Caco-2 (cell line): ENCODE measurements around the gene VKORC1L1. TPM values are rescaled to one million over a fixed set of nuclear protein-coding genes. Genes with fewer than 3 reads are reported as not detected.

ENCODE experiments used
- BruUV-seq: library from RNA; stranded (reverse); fragments of 400-500 nt; replicated peaks from 2 replicates; lab custom pipeline; 2021; lab: Mats Ljungman, UMichigan
- CTCF ChIA-PET: fragments of 300-600 bp; sonication (Branson Sonifier 250); formaldehyde crosslinking; loops from one replicate; lab custom pipeline; 2022; ENCODE audit warnings: antibody characterized with exemption; lab: Charles Lee
- POLR2A ChIA-PET: fragments of 300-600 bp; sonication (Branson Sonifier 250); formaldehyde crosslinking; loops from one replicate; lab custom pipeline; 2022; ENCODE audit warnings: antibody characterized with exemption; lab: Charles Lee
- DNase-seq, 2 experiments: peaks; one replicate each; pipeline versions ENCODE4 v3.0.0 to v3.0.0-alpha.2; 2020 to 2022
- H3K27me3 ChIP-seq: replicated peaks from 2 replicates; pipeline ENCODE4 v1.6.0; 2011; ENCODE audit warnings: low read length; ENCODE audit not compliant: control insufficient read depth, insufficient read depth
- H3K36me3 ChIP-seq: 2 replicates; pipeline ENCODE4 v1.5.1; 2011; ENCODE audit warnings: low read length; ENCODE audit not compliant: control insufficient read depth, insufficient read depth
- H3K4me1 ChIP-seq: fragments of 250-450 bp; sonication (Bioruptor Pico); 2 replicates; pipeline ENCODE4 v1.5.1; 2020; ENCODE audit warnings: mild to moderate bottlenecking
- H3K4me3 ChIP-seq: 2 replicates; pipeline ENCODE4 v1.5.1; 2011; ENCODE audit warnings: low read depth, mild to moderate bottlenecking, control low read depth, low read length
- H3K9me3 ChIP-seq: fragments of 250-450 bp; sonication (Bioruptor Pico); 2 replicates; pipeline ENCODE4 v1.5.1; 2020; ENCODE audit warnings: mild to moderate bottlenecking, moderate library complexity
- H3K27ac Mint-ChIP-seq: one replicate; pipeline ENCODE4 v1.8.0; 2022; ENCODE audit warnings: mixed read lengths; ENCODE audit not compliant: unreplicated experiment
- H3K27me3 Mint-ChIP-seq: one replicate; pipeline ENCODE4 v1.8.0; 2022; ENCODE audit warnings: mixed read lengths; ENCODE audit not compliant: insufficient read depth, unreplicated experiment
- H3K36me3 Mint-ChIP-seq: one replicate; pipeline ENCODE4 v1.8.0; 2022; ENCODE audit warnings: mild to moderate bottlenecking, mixed read lengths; ENCODE audit not compliant: insufficient read depth, unreplicated experiment
- H3K4me1 Mint-ChIP-seq: one replicate; pipeline ENCODE4 v1.8.0; 2022; ENCODE audit warnings: low read depth, mixed read lengths; ENCODE audit not compliant: unreplicated experiment
- H3K4me3 Mint-ChIP-seq: one replicate; pipeline ENCODE4 v1.8.0; 2022; ENCODE audit warnings: mild to moderate bottlenecking, moderate library complexity, mixed read lengths; ENCODE audit not compliant: unreplicated experiment
- H3K9me3 Mint-ChIP-seq: one replicate; pipeline ENCODE4 v1.8.0; 2022; ENCODE audit warnings: mixed read lengths; ENCODE audit not compliant: unreplicated experiment
- CTCF ChIP-seq, 2 experiments: fragments of 200-600 bp in 1 of 2; IDR thresholded peaks; 1 replicate in 1 of 2; 2 replicates in 1 of 2; pipeline versions ENCODE4 v1.5.1 to v1.8.0; 2011 to 2022; ENCODE audit warnings: antibody characterized with exemption in 1 of 2, control low read depth in 1 of 2, inconsistent platforms in 1 of 2, low read depth in 1 of 2, low read length in 1 of 2, mild to moderate bottlenecking in 1 of 2, moderate library complexity in 1 of 2; ENCODE audit not compliant: insufficient read depth in 1 of 2, severe bottlenecking in 1 of 2, unreplicated experiment in 1 of 2
- intact Hi-C: fragments of 100-400 bp; cut with micrococcal nuclease; formaldehyde crosslinking; loops from one replicate; pipeline ENCODE4 v1.10.0; 2022; ENCODE audit not compliant: unreplicated experiment
- total RNA-seq: library from RNA; stranded (reverse); gene quantifications from 2 replicates; pipeline ENCODE4 v1.2.3, GENCODE V29; 2022

The VKORC1L1 gene
- total RNA-seq, 1 experiment from 2014 or later: 35.2 TPM

GRCh38 chr7:65902306-65902705 lies 29.4 kb downstream of the VKORC1L1 start:
- BruUV-seq: no TSS peak
- no peak for DNase-seq
- no peak for TF ChIP-seq CTCF (IDR thresholded peaks at IDR 0.05; ENCODE audit: insufficient read depth in 1 of 2, low read depth in 1 of 2, low read length in 1 of 2, severe bottlenecking in 1 of 2, unreplicated experiment in 1 of 2)
- intact Hi-C loops: no loop called here
- ChIA-PET POLR2A (no interaction called here), CTCF (no interaction called here)
- H3K36me3 Mint-ChIP-seq: peaks cover 41% of the 10 kb centered on the region
- peaks cover 8% of the 10 kb centered on the region for H3K9me3 ChIP-seq
- H3K4me1 Mint-ChIP-seq: no peaks in the 10 kb centered on the region
- H3K36me3 ChIP-seq: no peaks in the 10 kb centered on the region
- H3K27ac Mint-ChIP-seq: no peak overlapping the region
- peaks cover 33% of the 10 kb centered on the region for H3K9me3 Mint-ChIP-seq
- H3K4me3 ChIP-seq: no peak overlapping the region
- no peaks in the 10 kb centered on the region for H3K27me3 ChIP-seq
- no peaks in the 10 kb centered on the region for H3K27me3 Mint-ChIP-seq
- H3K4me1 ChIP-seq: no peaks in the 10 kb centered on the region
- H3K4me3 Mint-ChIP-seq: no peak overlapping the region

GRCh38 chr7:65907501-65908198 lies 34.8 kb downstream of the VKORC1L1 start:
- Mint-ChIP-seq H3K4me3 (no peak overlapping the region), H3K4me1 (no peaks in the 10 kb centered on the region), H3K27me3 (no peaks in the 10 kb centered on the region), H3K36me3 (peaks cover 17% of the 10 kb centered on the region), H3K9me3 (peaks cover 11% of the 10 kb centered on the region), H3K27ac (no peak overlapping the region)
- ChIA-PET CTCF (no interaction called here), POLR2A (no interaction called here)
- H3K36me3 ChIP-seq: no peaks in the 10 kb centered on the region
- no peak for DNase-seq
- H3K27me3 ChIP-seq: no peaks in the 10 kb centered on the region
- H3K4me1 ChIP-seq: no peaks in the 10 kb centered on the region
- no peak overlapping the region for H3K4me3 ChIP-seq
- TF ChIP-seq CTCF (IDR thresholded peaks at IDR 0.05; ENCODE audit: insufficient read depth in 1 of 2, low read depth in 1 of 2, low read length in 1 of 2, severe bottlenecking in 1 of 2, unreplicated experiment in 1 of 2): no peak
- BruUV-seq: no TSS peak
- intact Hi-C loops: no loop called here
- H3K9me3 ChIP-seq: peaks cover 1% of the 10 kb centered on the region

GRCh38 chr7:65910237-65910636 lies 37.4 kb downstream of the VKORC1L1 start:
- H3K9me3 ChIP-seq: no peaks in the 10 kb centered on the region
- Mint-ChIP-seq H3K27ac (no peak overlapping the region), H3K4me1 (no peaks in the 10 kb centered on the region), H3K4me3 (no peak overlapping the region), H3K9me3 (no peaks in the 10 kb centered on the region), H3K27me3 (no peaks in the 10 kb centered on the region), H3K36me3 (peaks cover 11% of the 10 kb centered on the region)
- BruUV-seq: no TSS peak
- POLR2A ChIA-PET: no interaction called here
- H3K27me3 ChIP-seq: no peaks in the 10 kb centered on the region
- intact Hi-C loops: no loop called here
- H3K4me3 ChIP-seq: no peak overlapping the region
- H3K36me3 ChIP-seq: no peaks in the 10 kb centered on the region
- no peak for TF ChIP-seq CTCF (IDR thresholded peaks at IDR 0.05; ENCODE audit: insufficient read depth in 1 of 2, low read depth in 1 of 2, low read length in 1 of 2, severe bottlenecking in 1 of 2, unreplicated experiment in 1 of 2)
- CTCF ChIA-PET: no interaction called here
- DNase-seq: no peak
- no peaks in the 10 kb centered on the region for H3K4me1 ChIP-seq
